ENCODE results near the gene SYPL1.
"Not testable (repeated sequence)": the region's sequence is repeated elsewhere in the genome, so short reads cannot be mapped to it uniquely, and the experiment has no call there.

Gene SYPL1

GRCh38 chr7:106112118-106112971 lies at the start of gene SYPL1:
Gene SYPL1, minus strand, starts transcription at chr7:106112312. Its CDS starts 104 bp downstream, at chr7:106112208.
- H3K9me3 Mint-ChIP-seq = no peaks in the 10 kb centered on the region
- no peaks in the 10 kb centered on the region for H3K36me3 Mint-ChIP-seq (ENCODE audit: low read depth)
- H3K27ac Mint-ChIP-seq = peak within 1 kb of the TSS; percentile 95
- no peaks in the 10 kb centered on the region for H3K27me3 Mint-ChIP-seq
- peaks cover 69% of the 10 kb centered on the region for H3K4me1 Mint-ChIP-seq
- DNase-seq = peak; percentile 93
- peak; percentile 90 for ATAC-seq
- peak within 1 kb of the TSS; percentile 91 for H3K4me3 Mint-ChIP-seq

- H3K36me3 Mint-ChIP-seq (ENCODE audit: low read depth) = no peaks in the 10 kb centered on the region
- H3K9me3 Mint-ChIP-seq = no peaks in the 10 kb centered on the region
- H3K4me3 Mint-ChIP-seq = no peak overlapping the region
- DNase-seq (no peak), ATAC-seq (no peak)
- peaks cover 6% of the 10 kb centered on the region for H3K4me1 Mint-ChIP-seq
- peaks cover 24% of the 10 kb centered on the region for H3K27me3 Mint-ChIP-seq
- H3K27ac Mint-ChIP-seq = no peak overlapping the region
These were observed 42.9 kb upstream of the SYPL1 start for GRCh38 chr7:106155027-106155426.

GRCh38 chr7:106153891-106154449 lies 41.9 kb upstream of the SYPL1 start:
- no peak overlapping the region for H3K27ac Mint-ChIP-seq
- ATAC-seq = peak; percentile 92
- peak; percentile 76 for DNase-seq
- no peaks in the 10 kb centered on the region for H3K9me3 Mint-ChIP-seq
- H3K4me1 Mint-ChIP-seq = peaks cover 6% of the 10 kb centered on the region
- no peaks in the 10 kb centered on the region for H3K36me3 Mint-ChIP-seq (ENCODE audit: low read depth)
- peaks cover 17% of the 10 kb centered on the region for H3K27me3 Mint-ChIP-seq
- H3K4me3 Mint-ChIP-seq = no peak overlapping the region

GRCh38 chr7:106152313-106152665 lies 40.2 kb upstream of the SYPL1 start:
- DNase-seq (no peak), ATAC-seq (no peak)
- H3K4me1 Mint-ChIP-seq = peaks cover 6% of the 10 kb centered on the region
- peaks cover 8% of the 10 kb centered on the region for H3K27me3 Mint-ChIP-seq
- H3K9me3 Mint-ChIP-seq = no peaks in the 10 kb centered on the region
- no peaks in the 10 kb centered on the region for H3K36me3 Mint-ChIP-seq (ENCODE audit: low read depth)
- H3K4me3 Mint-ChIP-seq = no peak overlapping the region
- H3K27ac Mint-ChIP-seq = no peak overlapping the region

GRCh38 chr7:106151459-106152312 lies 39.6 kb upstream of the SYPL1 start:
- Mint-ChIP-seq H3K27me3 (peaks cover 5% of the 10 kb centered on the region), H3K27ac (no peak overlapping the region), H3K4me3 (no peak overlapping the region), H3K9me3 (no peaks in the 10 kb centered on the region), H3K36me3 (ENCODE audit: low read depth) (no peaks in the 10 kb centered on the region), H3K4me1 (peaks cover 6% of the 10 kb centered on the region)
- no peak for DNase-seq
- ATAC-seq = no peak

GRCh38 chr7:106143711-106144337 lies 31.7 kb upstream of the SYPL1 start:
- Mint-ChIP-seq H3K27me3 (peaks cover 2% of the 10 kb centered on the region), H3K36me3 (ENCODE audit: low read depth) (no peaks in the 10 kb centered on the region), H3K4me1 (no peaks in the 10 kb centered on the region), H3K27ac (no peak overlapping the region), H3K9me3 (peaks cover 3% of the 10 kb centered on the region), H3K4me3 (no peak overlapping the region)
- no peak for DNase-seq
- peak; percentile 46 for ATAC-seq

- Mint-ChIP-seq H3K36me3 (ENCODE audit: low read depth) (no peaks in the 10 kb centered on the region), H3K4me3 (no peak overlapping the region), H3K9me3 (peaks cover 3% of the 10 kb centered on the region), H3K4me1 (no peaks in the 10 kb centered on the region), H3K27me3 (peaks cover 2% of the 10 kb centered on the region), H3K27ac (no peak overlapping the region)
- ATAC-seq = no peak
- DNase-seq = no peak
These were observed 30.0 kb upstream of the SYPL1 start for GRCh38 chr7:106142136-106142535.

- no peak overlapping the region for H3K4me3 Mint-ChIP-seq
- no peak for DNase-seq
- no peaks in the 10 kb centered on the region for H3K4me1 Mint-ChIP-seq
- H3K9me3 Mint-ChIP-seq = peaks cover 3% of the 10 kb centered on the region
- ATAC-seq = no peak
- H3K27ac Mint-ChIP-seq = no peak overlapping the region
- no peaks in the 10 kb centered on the region for H3K36me3 Mint-ChIP-seq (ENCODE audit: low read depth)
- peaks cover 2% of the 10 kb centered on the region for H3K27me3 Mint-ChIP-seq
These were observed 28.5 kb upstream of the SYPL1 start for GRCh38 chr7:106140406-106141173.

- no peak for ATAC-seq
- Mint-ChIP-seq H3K9me3 (peaks cover 3% of the 10 kb centered on the region), H3K27ac (no peak overlapping the region), H3K36me3 (ENCODE audit: low read depth) (no peaks in the 10 kb centered on the region), H3K27me3 (peaks cover 2% of the 10 kb centered on the region), H3K4me1 (no peaks in the 10 kb centered on the region), H3K4me3 (no peak overlapping the region)
- DNase-seq = no peak
These were observed 27.4 kb upstream of the SYPL1 start for GRCh38 chr7:106139265-106140251.

- H3K36me3 Mint-ChIP-seq (ENCODE audit: low read depth) = no peaks in the 10 kb centered on the region
- DNase-seq = no peak
- H3K9me3 Mint-ChIP-seq = peaks cover 3% of the 10 kb centered on the region
- H3K27me3 Mint-ChIP-seq = peaks cover 2% of the 10 kb centered on the region
- ATAC-seq = no peak
- no peaks in the 10 kb centered on the region for H3K4me1 Mint-ChIP-seq
- no peak overlapping the region for H3K4me3 Mint-ChIP-seq
- H3K27ac Mint-ChIP-seq = no peak overlapping the region
These were observed 26.7 kb upstream of the SYPL1 start for GRCh38 chr7:106138776-106139175.

GRCh38 chr7:106138181-106138580 lies 26.1 kb upstream of the SYPL1 start:
- not testable (repeated sequence) for H3K4me3 Mint-ChIP-seq; H3K36me3 Mint-ChIP-seq (ENCODE audit: low read depth); ATAC-seq; H3K27me3 Mint-ChIP-seq; DNase-seq; H3K4me1 Mint-ChIP-seq; H3K27ac Mint-ChIP-seq; H3K9me3 Mint-ChIP-seq

GRCh38 chr7:106134241-106134640 lies 22.1 kb upstream of the SYPL1 start:
- H3K36me3 Mint-ChIP-seq (ENCODE audit: low read depth) = no peaks in the 10 kb centered on the region
- no peak overlapping the region for H3K4me3 Mint-ChIP-seq
- H3K27me3 Mint-ChIP-seq = no peaks in the 10 kb centered on the region
- no peaks in the 10 kb centered on the region for H3K4me1 Mint-ChIP-seq
- H3K9me3 Mint-ChIP-seq = no peaks in the 10 kb centered on the region
- H3K27ac Mint-ChIP-seq = no peak overlapping the region
- DNase-seq (no peak), ATAC-seq (no peak)

- H3K27ac Mint-ChIP-seq = no peak overlapping the region
- no peak for ATAC-seq
- no peak for DNase-seq
- no peaks in the 10 kb centered on the region for H3K9me3 Mint-ChIP-seq
- H3K4me1 Mint-ChIP-seq = peaks cover 13% of the 10 kb centered on the region
- H3K27me3 Mint-ChIP-seq = no peaks in the 10 kb centered on the region
- no peak overlapping the region for H3K4me3 Mint-ChIP-seq
- H3K36me3 Mint-ChIP-seq (ENCODE audit: low read depth) = no peaks in the 10 kb centered on the region
These were observed 17.2 kb upstream of the SYPL1 start for GRCh38 chr7:106129291-106129690.

All from activated naive CD8-positive, alpha-beta T cell treated with anti-CD3 and anti-CD28 coated beads, Interleukin-2, amount 50 U/mL, for 24 hours (primary cell).